HG02798 (cell line): ENCODE results near the gene NFATC2.

ENCODE experiments used
- ATAC-seq: cut with Tn5 transposase; IDR thresholded peaks from one replicate; pipeline ENCODE4 v1.9.1; 2021; ENCODE audit warnings: mild to moderate bottlenecking; ENCODE audit not compliant: unreplicated experiment, poor library complexity

Gene NFATC2

DNA sequence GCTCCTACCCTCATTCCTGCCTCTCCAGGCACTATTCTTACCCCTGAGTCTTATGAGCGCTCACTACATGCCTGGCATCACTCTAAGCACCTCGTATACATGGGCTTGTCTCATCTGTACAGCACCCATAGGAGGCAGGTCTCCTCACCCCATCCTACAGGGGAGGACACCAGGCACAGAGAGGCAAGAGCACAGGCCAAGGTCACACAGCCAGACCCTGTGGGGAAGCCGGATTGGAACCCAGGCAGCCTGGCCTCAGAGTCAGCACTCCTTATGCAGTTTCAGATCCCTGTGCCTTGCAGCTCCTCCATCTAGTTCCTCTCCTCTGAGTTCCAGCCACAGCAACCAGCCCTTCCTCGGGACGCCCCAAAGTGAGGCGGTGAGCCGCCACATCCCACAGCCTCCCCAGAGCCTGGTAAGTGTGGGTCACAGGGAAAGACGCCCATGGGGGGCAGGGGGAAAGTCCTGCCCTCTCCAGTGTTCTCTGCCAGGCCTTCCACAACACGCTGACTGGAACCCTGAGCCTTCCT is 103.3 kb downstream of the NFATC2 start:
- no peak for ATAC-seq

GRCh38 chr20:51438136-51438535 is 104.4 kb downstream of the NFATC2 start:
- no peak for ATAC-seq

- ATAC-seq = no peak
These were observed 105.2 kb downstream of the NFATC2 start for GRCh38 chr20:51437182-51437924.

- ATAC-seq = no peak
These were observed 107.8 kb downstream of the NFATC2 start for GRCh38 chr20:51434580-51435247.

DNA sequence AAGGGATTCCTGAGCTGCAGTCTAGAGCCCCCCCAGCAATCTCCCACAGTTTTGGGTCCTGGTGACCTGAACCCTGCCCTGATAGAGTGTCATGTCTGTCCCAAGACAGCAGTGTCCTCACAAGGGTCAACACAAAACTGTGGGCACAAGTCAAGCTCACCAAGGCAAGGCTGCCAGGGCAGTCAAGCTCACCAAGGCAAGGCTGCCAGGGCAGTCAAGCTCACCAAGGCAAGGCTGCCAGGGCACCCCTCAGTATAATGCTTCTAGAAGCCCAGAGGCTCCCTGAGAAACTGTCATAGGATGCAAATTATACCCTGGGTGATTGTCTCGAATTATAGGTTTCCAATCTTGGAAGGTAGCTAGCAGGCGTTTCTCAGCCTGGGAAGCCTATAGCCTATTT is 108.5 kb downstream of the NFATC2 start:
- no peak for ATAC-seq

- no peak for ATAC-seq
These were observed 109.6 kb downstream of the NFATC2 start for GRCh38 chr20:51432875-51433274.

DNA sequence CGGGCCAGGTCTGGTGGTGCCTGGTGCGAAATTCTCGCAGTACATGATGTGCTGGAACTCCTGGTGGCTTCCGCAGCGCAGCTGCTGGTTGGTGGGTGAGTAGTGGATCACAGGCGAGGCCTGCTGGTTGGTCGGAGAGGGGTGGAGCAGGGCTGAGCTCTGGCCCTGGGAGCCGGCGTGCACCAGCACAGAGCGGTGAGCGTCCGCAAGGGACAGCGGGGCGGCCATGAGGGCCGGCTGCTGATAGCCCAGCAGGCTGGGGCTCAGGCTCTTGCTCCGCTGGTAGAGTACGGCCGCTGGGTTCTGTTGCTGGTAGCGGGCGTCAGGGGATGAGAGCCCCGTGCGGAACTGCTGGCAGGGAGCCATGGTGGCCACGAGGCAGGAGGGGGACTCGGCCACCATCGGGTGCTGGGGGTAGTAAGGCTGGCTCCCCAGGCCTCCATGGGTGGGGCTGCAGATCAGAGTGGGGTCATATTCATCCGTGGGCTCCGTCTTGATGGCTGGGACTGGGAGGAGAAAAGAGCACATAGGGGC is 110.2 kb downstream of the NFATC2 start:
- ATAC-seq = no peak

- ATAC-seq = no peak
These were observed 111.2 kb downstream of the NFATC2 start for GRCh38 chr20:51431321-51431720.

- ATAC-seq = no peak
These were observed 112.1 kb downstream of the NFATC2 start for GRCh38 chr20:51430198-51430950.

- no peak for ATAC-seq
These were observed 112.8 kb downstream of the NFATC2 start for GRCh38 chr20:51429696-51430095.

DNA sequence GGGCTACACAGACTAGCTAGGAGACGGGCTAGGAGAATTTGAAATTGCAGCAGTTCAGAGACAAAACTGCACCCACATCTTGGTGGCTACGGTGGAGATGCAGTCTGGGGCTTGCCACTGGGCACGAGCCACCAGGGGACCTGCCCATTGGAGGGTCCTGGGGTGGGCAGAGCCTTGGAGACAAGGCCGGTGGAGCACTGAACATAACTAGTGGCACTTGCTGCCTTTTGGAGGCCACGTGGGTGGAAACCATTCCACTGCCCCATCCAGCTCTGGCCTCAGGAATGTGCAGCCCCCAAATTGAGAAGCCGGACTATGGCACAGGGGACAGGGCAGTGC is 113.4 kb downstream of the NFATC2 start:
- ATAC-seq = no peak

DNA sequence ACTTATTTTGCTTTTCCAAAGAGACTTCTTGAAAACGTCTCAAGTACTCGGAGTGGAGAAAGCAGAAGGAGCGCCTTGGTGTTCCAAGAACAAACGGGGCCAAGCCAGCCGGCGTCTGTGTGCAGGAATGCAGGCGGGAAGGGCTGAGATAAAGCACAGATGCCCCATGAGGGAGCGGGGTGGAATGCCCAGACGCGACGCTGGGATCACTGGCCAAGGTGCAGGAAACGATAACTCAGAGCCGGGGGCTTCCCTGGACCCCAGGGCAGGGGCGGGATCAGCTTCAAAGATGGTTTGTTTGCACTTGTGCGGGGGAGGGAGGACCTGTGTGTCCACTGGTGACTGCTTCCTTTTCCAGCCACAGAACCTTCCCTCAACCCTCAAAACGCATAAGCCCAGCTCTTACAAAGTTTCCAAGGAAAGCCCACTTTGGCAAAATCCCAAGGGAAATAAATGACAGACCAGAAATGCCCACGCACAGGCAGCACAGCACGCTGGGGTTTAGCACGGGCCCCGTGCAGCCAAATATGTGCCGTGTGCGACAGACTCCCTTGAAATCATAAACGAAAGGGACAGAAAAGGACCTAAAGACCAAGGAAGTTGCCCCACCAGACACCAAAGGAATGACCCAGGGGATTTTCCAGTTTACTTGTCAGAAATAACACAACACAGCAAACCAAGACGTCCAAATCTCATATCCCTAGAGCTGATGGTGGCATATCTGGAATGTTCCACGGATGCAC is 113.9 kb downstream of the NFATC2 start:
- ATAC-seq = no peak

- ATAC-seq = no peak
These were observed 114.7 kb downstream of the NFATC2 start for GRCh38 chr20:51427651-51428291.

GRCh38 chr20:51426718-51427650 is 115.5 kb downstream of the NFATC2 start:
- ATAC-seq = no peak

DNA sequence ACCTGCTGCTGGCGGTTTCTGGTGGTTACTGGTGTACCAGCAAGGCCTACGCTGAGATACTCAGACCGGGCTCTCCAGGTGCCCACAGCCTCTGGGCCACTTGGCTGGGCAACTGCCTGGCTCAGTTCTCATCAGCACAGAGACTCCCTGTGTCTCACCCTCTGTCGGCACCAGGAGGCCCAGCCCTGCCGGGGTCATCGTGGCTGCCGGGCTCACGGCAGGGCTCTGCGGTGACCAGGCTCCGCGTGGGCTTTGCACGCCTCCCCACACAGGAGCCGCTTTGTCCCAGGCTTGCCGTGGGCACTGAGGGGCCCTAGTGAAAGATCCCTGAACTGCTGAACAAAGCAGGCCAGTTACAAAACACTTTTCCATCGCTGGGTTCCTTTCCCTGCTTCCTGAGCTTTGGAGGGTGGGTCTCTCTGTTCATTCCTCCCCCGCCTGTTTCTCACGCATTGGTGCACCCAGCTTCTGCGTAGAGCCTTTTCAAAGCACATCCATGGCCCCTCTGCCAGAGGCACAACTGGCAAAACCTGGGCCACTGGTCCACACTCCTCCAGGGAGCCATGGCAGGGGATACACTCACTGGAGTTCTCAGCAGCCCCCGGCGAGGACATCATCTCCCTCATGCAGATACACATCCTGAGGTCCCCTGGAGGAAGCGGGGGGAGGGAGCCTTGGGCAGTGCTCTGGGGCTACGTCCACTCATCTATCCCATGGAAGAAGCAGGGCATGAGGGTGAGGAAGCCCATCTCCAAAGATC is 117.0 kb downstream of the NFATC2 start:
- ATAC-seq = no peak

GRCh38 chr20:51424270-51425117 is 118.0 kb downstream of the NFATC2 start:
- no peak for ATAC-seq

GRCh38 chr20:51423810-51424209 is 118.7 kb downstream of the NFATC2 start:
- no peak for ATAC-seq
